GM19043 (cell line): ENCODE measurements around the gene GUCY1A2.
A peak's percentile ranks its signal among the peaks of the same experiment; 100 is the strongest.
"Not testable (repeated sequence)": the region's sequence is repeated elsewhere in the genome, so short reads cannot be mapped to it uniquely, and the experiment has no call there.

Source experiments
- ATAC-seq: cut with Tn5 transposase; IDR thresholded peaks from one replicate; pipeline ENCODE4 v1.9.1; 2021; ENCODE audit warnings: low read depth; ENCODE audit not compliant: unreplicated experiment

The GUCY1A2 gene, protein sequence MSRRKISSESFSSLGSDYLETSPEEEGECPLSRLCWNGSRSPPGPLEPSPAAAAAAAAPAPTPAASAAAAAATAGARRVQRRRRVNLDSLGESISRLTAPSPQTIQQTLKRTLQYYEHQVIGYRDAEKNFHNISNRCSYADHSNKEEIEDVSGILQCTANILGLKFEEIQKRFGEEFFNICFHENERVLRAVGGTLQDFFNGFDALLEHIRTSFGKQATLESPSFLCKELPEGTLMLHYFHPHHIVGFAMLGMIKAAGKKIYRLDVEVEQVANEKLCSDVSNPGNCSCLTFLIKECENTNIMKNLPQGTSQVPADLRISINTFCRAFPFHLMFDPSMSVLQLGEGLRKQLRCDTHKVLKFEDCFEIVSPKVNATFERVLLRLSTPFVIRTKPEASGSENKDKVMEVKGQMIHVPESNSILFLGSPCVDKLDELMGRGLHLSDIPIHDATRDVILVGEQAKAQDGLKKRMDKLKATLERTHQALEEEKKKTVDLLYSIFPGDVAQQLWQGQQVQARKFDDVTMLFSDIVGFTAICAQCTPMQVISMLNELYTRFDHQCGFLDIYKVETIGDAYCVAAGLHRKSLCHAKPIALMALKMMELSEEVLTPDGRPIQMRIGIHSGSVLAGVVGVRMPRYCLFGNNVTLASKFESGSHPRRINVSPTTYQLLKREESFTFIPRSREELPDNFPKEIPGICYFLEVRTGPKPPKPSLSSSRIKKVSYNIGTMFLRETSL

GRCh38 chr11:107018219-107018901, at the start of gene GUCY1A2:
Gene GUCY1A2, minus strand, starts transcription at chr11:107018476. Its CDS starts 421 bp downstream, at chr11:107018055.
- peak; percentile 11 for ATAC-seq

DNA sequence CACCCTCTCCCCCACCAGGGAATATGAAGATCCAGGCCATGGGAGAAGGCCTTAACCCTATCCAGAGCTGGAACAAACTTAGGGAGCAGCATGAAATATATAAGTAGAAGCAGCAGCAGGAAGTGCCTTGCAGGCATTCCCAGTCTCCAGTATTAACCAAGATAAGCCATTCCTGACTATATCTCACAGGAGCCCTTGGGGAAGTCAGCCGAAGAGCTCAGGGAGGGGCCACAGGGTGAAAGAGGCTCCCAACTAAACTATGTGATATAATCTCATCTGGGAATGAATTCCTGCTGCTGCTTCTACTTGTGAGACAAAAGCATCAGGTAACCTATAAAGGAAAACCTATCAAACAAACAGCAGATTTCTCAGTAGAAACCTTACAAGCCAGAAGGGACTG, 36.1 kb upstream of the GUCY1A2 start:
- ATAC-seq: no peak

- not testable (repeated sequence) for ATAC-seq
Observed at GRCh38 chr11:107051332-107051731, 33.1 kb upstream of the GUCY1A2 start.

- ATAC-seq: not testable (repeated sequence)
Observed at GRCh38 chr11:107050899-107051298, 32.6 kb upstream of the GUCY1A2 start.

GRCh38 chr11:107050121-107050520, 31.8 kb upstream of the GUCY1A2 start:
- no peak for ATAC-seq

DNA sequence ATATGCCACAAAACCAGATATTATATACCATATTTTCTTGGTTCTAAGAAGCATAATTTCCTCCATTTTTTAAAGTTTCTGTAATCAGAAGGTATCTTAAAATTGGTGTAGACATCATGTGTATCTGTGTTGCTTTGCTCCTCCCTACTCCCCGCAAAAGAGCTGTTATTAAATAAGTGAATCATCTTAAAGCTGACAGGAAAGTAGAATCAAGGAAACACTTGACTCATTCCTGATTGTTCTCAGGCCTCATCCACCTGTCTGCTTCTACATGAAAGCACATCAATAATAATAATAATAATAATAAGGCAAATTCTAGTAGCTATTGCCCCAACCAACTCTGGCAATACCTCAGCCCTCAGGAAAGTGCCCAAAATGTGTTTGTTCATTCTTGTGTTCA, 26.2 kb upstream of the GUCY1A2 start:
- no peak for ATAC-seq

DNA sequence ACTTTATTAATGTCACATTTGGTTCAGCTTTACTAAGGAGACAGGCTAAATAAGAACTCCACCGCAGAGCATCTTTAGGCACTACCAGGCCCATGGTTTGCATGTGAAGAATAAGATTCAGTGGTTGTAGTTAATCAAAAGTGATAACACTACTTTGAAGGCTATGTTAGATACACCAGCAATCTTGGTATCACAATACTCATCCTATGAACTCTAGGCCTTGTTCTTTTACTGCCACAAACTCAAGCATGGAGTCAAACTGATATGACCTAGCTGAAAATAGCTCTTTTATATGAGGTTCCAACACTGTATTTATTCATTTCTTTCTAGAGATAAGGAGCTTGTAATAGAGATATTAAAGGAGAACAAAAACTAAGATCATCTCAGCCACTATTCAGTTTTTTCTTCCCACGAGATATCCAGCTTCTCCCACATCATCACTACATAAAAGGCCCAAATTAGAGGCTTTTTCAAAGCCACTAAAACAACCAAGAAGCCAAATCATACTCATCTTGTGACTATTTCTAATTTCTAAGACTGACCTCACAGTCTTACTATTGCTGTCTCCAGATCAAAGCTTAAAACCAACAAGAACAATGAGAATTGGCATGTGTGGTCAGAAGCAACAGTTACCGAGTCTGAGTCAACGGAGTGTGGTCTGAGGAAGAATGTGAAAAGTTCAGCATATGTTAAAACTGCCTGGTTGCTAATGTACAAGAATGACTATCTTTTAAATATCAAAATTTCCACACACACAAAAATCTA, 25.1 kb upstream of the GUCY1A2 start:
- ATAC-seq: peak; percentile 41

DNA sequence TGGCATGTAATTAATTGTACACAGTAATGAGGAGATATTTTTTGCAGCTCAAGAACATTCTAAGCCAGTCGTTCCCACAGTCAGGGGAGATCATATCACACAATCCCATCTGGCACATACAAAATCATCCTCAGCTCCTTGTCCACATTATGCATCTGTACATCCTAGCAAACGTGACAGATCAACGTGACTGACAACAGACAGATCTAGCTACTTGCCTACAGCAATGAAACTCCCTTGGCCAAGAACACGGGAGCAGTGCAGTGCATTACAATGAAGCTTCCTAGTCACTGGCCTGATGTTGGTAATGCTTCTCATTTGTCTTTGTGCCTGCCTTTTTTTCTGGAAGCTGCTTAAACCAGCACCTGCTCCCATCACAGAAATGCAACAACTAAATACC, 24.5 kb upstream of the GUCY1A2 start:
- ATAC-seq: no peak

- peak; percentile 43 for ATAC-seq
Observed at GRCh38 chr11:107041088-107041444, 22.8 kb upstream of the GUCY1A2 start.

DNA sequence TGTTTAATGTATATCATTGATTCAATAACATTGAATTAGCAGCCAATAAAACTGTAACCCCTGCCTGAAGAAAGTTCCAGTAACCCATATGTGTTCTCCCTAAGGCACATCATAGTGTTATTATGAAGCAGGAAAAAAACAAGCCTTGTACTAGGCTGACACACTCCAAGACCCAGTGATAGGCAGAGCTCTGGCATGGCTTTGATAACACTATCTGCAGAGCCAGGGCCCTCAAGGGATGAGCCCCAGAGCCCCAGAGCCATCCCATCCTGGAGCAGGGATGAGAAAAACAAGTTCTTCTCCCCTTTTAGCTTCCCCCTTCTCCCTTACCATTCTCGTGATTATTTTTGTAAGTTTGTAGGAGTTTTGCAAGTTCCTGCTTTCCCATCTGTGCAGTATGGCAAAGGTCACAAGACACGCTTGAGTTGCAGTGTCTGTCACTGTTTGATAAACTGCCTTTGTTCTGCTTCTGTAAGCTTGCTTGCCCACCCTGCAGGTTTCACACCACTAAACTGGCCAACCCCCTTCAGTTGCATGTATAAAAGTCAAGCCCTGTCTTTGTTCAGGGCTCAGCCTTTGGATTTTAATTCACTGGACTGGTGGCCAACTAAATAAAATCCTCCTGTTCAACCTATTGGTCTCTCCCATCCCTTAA, 22.3 kb upstream of the GUCY1A2 start:
- ATAC-seq: no peak

- no peak for ATAC-seq
Observed at GRCh38 chr11:107025673-107026072, 7.4 kb upstream of the GUCY1A2 start.

DNA sequence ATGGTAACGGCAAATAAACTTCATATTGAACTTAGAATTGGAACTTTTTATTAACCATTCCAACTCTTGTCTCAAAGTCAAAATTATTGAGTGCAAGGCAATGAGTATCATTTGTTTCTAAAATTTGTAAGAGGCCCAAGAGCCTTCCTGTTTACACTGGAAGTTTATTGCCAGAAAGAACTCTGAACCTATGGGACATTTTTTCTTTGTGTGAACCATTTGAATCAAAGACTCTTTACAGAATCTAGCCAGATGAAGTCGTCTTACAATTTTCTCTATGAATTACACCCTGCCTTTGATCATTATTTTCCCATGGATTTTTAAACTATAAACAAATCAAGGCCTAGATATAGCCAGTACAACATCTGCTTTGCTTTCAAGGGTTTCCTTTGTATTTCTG, 2.3 kb upstream of the GUCY1A2 start:
- no peak for ATAC-seq

GRCh38 chr11:107018902-107019493, 722 bp upstream of the GUCY1A2 start:
- no peak for ATAC-seq

GRCh38 chr11:107017433-107018218, 650 bp downstream of the GUCY1A2 start:
- peak; percentile 64 for ATAC-seq

- no peak for ATAC-seq
Observed at GRCh38 chr11:107017104-107017432, 1.2 kb downstream of the GUCY1A2 start.

DNA sequence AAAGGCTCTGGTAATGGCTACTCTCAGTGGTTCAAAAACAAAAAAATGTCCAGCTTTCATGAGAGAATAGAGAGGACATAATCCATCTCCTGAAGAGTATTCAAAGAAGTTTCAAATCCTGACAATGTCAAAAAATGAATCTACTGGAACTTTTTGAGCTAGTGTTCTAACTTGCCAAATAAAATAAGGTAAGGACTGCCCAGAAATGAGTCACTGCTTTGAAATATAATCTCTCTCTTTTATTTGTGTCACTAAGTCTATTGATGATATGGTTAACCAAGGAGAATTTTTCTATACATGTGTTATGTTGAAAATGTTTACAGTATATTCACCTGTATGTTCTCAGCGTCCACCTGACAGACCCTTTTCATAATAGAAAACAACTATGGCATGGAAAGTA, 3.4 kb downstream of the GUCY1A2 start:
- ATAC-seq: no peak

GRCh38 chr11:107011977-107012376, 6.3 kb downstream of the GUCY1A2 start:
- ATAC-seq: no peak

DNA sequence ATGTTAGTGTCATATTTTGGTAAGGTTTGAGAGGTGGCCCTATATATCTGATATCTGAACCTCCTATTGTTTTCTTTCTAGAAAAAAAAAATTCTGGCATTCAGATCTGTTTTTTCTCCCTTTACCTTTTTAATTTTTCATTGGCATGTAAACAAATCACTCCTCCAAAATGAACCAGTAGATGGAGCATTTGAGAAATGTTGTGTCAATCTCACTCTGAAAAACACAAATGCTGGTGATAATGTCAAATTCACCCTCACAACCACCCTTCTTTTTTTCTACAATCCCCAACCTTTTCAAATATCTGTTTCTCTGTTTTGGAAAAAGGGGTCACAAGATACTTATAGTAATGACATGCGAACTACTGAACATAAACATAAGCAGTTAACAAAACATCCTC, 9.1 kb downstream of the GUCY1A2 start:
- ATAC-seq: no peak
